HG03139 (cell line): ENCODE measurements around the gene SCN2B.

Experiments
- ATAC-seq: cut with Tn5 transposase; IDR thresholded peaks from one replicate; pipeline ENCODE4 v1.9.1; 2021; ENCODE audit not compliant: unreplicated experiment

Gene SCN2B

GRCh38 chr11:118135796-118136165, 40.7 kb downstream of the SCN2B start:
- ATAC-seq = no peak

- no peak for ATAC-seq
These were observed 41.2 kb downstream of the SCN2B start for GRCh38 chr11:118135051-118135795.

- no peak for ATAC-seq
These were observed 42.6 kb downstream of the SCN2B start for GRCh38 chr11:118133816-118134215.

DNA sequence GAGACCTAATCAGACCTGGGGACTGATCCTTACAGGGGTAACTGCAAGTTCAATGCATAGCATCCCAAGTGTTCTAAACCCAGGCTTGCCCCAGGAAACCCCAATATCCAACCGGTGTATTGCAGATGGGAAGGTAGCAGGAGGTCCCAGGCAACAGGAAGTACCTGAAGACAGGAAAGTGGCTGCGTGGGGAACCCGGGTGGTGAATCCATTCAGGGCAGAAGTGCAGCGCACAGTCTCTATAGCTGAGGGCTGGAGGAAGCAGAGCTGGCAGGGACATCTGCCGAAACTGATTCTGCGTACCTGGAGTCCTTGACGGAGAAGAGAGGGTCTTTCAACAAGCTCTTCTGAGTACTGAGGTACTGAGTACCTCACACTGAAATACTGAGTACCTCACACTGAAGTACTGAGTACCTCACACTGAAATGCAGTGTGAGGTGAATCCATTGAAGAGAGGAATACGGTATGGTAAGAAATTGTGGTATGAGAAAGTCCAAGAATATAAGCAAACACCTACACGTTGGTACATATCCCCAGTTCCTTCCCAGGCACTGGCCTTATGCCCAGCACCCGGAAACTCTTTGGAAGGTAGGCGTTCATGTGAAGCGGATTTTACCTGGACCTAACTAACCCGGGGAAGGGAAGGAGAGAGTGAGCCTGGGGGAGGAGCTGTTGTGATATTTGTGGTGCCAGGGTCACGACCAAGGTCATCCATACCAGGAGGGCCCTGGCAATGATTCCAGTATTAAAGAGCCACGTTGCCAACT, 43.9 kb downstream of the SCN2B start:
- no peak for ATAC-seq

DNA sequence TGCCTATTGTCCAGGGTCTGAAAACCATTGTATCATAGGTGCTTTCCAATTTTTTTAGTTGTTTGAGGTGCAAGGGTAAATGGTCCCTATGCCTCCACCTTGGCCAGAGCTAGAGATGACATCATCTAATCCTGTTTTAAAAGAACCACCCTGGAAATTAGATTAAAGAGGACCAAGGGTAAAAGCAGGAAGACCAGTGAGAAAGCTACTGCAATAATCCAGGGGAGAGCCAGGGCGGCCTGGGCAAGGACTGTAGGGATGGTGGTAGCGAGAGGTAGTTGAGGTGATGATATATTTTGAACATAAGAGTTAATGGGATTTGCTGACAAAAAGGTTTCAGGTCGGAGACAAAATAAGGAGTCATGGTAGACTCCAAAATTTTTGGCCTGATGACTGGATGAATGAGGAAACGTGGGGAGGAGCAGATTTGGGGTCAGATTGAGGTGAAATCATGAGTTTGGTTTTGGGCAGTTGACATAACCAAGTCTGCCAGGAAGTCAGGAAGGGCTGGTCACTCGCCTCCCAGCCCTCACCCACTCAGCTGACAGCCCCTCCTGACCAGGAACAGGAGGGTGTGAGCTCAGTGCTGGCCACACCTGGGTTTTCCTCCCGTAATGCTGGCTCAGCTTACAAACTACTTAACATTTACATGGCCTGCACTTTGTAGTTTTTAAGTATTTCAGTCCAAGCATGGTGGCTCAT, 46.8 kb downstream of the SCN2B start:
- no peak for ATAC-seq

GRCh38 chr11:118128721-118129470, 47.5 kb downstream of the SCN2B start:
- no peak for ATAC-seq

DNA sequence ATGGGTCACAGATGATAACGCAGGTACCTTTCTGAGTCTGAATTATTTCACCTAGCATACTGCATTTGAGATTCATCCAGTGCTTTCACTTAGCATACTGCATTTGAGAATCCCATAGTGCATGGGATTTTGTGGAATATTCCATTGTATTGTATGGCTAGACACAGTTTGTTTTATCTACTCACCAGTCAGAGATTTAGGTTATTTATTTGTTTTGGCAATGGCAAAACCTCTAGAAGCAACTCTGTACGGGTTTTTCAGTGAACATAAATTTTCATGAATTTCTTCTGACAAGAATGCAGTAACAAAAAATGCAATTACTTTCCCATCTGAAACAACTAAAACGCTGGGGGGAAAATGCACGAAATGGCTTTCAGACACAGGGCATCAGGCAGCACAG, 48.1 kb downstream of the SCN2B start:
- ATAC-seq = no peak

DNA sequence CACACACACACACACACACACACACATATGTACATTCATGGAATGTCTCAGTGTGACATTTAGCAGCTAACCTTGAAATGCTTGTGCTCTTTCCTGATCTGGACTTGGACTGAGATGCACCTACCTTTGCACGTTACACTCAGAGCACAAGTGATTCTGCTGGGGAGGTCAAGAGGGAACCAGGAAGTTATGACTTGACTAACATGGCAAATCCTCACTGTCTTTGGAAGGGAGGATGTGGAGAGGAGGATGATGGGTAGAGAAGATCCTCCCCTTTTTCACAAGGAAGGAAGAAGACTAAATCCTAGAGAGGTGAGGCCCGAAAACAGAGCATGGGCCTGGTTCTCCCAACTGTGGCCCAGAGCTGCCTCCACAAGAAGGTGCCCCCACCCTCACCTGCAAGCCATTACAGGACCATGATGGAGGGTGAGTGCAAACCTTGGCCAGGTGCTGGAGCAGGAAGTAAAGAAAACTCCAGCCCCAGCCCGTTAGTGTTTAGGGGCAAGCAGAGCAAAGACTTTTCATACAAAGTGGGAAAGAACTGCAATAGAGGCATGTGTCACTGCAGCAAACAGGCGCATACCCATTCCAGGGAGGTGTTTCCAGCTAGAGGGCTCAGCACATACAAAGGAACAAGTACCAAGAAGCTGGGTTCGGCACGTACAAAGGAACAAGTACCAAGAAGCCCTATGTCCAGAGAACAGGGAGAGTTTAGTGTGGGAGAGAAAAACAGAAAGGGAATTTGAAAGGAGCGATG, 50.2 kb downstream of the SCN2B start:
- ATAC-seq = no peak

DNA sequence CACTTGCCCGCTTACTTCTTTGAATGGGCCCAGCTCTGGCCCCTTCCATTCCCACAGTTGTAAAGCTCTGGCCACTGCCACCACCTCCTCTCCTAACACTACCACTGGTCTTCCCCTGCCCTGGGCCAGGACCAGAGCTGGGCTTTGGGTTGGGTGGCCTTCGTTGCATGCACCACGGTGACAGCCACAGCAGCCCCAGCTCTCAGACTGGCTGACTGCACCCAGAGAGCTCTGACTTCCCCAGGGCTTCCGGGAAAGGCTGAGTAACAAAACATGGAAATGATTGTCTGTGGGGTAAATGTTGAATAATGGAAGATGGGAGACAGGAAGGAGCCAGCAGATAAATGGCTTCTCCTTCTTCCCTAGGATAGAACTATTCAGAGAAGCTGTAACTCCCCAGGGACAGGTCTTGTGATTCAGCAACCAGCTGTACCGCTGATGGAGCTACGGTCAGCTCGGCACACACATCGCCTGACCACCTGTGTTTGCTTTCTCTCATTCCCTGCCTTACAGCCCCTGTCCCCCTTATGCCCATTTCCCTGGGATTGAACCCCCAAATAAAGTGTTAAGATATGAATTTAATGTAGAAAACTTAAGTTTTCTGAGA, 51.4 kb downstream of the SCN2B start:
- ATAC-seq = no peak

- no peak for ATAC-seq
These were observed 55.6 kb downstream of the SCN2B start for GRCh38 chr11:118120793-118121192.

- no peak for ATAC-seq
These were observed 58.4 kb downstream of the SCN2B start for GRCh38 chr11:118117790-118118601.

- no peak for ATAC-seq
These were observed 61.4 kb downstream of the SCN2B start for GRCh38 chr11:118115048-118115447.

- no peak for ATAC-seq
These were observed 62.2 kb downstream of the SCN2B start for GRCh38 chr11:118114266-118114665.

DNA sequence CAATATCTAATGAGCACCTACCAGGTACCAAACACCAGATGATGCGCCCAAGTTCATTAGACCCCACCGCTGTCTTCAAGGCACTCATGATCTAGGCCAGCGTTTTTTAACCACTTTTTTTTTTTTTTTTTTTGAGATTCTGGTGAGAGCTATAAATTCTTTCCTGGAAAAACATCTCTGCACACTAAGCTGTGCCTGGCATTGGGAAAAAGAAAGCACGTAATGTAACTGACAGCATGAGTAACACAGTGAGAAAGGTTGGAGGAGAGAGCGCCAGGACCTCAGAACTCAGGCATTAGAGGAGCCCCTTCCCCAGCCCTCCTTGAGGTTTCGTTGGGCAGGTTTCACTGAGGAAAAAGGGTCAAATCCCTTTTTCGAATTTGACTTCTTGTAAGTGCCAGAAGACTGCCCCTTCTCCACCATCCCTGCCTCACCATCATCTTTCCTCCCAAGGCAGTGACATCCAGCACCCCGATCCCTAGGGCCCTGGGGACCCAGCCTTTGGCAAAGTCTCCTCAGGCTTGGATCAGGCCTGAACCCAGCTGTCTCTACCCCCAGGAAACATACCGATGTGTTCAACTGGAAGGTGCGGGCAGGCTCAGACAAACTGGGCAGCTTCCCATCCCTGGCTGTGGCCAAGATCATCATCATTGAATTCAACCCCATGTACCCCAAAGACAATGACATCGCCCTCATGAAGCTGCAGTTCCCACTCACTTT, 63.6 kb downstream of the SCN2B start:
- no peak for ATAC-seq
